ENCODE data around the gene NLRC3.

DNA sequence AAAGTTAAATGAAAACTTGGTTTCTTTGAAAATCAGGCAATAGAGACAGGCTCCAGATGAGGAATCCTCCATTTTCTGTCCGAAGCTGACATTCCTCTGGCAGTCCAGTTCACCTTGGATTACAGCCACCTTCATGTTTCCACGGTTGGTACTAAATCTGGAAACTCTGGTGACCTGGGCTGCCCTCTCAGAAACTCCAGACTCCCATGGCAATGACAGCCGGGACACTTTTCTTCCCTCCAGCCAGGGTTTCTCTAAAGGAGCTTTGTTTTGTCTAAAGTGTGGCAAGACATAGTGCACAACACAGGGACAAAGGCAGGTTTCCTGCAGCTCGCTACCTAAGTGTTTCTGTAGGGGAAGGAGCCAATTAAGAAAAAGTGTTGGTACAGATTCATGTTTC is 40.4 kb downstream of the NLRC3 start:
- TF ChIP-seq EZH2phosphoT487 (IDR thresholded peaks at IDR 0.05; ENCODE audit: borderline replicate concordance, low read length) = no peak
- TF ChIP-seq, protein P1, sequence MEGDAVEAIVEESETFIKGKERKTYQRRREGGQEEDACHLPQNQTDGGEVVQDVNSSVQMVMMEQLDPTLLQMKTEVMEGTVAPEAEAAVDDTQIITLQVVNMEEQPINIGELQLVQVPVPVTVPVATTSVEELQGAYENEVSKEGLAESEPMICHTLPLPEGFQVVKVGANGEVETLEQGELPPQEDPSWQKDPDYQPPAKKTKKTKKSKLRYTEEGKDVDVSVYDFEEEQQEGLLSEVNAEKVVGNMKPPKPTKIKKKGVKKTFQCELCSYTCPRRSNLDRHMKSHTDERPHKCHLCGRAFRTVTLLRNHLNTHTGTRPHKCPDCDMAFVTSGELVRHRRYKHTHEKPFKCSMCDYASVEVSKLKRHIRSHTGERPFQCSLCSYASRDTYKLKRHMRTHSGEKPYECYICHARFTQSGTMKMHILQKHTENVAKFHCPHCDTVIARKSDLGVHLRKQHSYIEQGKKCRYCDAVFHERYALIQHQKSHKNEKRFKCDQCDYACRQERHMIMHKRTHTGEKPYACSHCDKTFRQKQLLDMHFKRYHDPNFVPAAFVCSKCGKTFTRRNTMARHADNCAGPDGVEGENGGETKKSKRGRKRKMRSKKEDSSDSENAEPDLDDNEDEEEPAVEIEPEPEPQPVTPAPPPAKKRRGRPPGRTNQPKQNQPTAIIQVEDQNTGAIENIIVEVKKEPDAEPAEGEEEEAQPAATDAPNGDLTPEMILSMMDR (conservative IDR thresholded peaks at IDR 0.05; ENCODE audit: low read depth, low read length) = no peak
- TF ChIP-seq EZH2 (IDR thresholded peaks at IDR 0.05; ENCODE audit: low read length, unreplicated experiment) = no peak

All from PC-3 (cell line).